Stimulated activated CD4-positive, alpha-beta T cell treated with anti-CD3 and anti-CD28 coated beads, Interleukin-12 subunit alpha, Interleukin-12 subunit beta, amount 100 ng/mL, for 4 hours (primary cell): Measurements from ENCODE around the gene RASSF8.
"Not testable (repeated sequence)": the region's sequence is repeated elsewhere in the genome, so short reads cannot be mapped to it uniquely, and the experiment has no call there.

Source experiments
- DNase-seq: peaks from one replicate; pipeline ENCODE4 v3.0.0-alpha.2; 2020

Gene RASSF8

GRCh38 chr12:26031827-26032226 is 73.3 kb downstream of the RASSF8 start:
- DNase-seq, result no peak

DNA sequence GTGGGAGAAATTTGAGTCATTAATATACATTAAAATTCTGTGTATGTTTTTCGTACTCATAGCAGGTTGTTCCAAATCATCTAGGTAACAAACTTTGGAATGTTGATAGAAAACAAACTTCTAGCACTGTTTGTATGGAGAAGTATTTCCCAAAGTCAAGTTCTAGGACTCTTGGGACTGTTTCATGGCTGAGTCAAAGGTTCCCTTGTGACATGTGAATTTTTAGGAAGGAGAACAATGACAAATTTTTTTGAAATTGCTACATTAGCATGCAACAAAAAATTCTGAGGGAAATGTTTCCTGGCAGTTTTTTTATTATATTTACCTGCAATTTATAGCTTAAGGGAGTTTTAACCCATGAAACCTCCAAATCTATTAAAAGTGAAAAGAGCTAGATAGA is 73.8 kb downstream of the RASSF8 start:
- no peak for DNase-seq

GRCh38 chr12:26032719-26033241 is 74.3 kb downstream of the RASSF8 start:
- DNase-seq, result no peak

DNA sequence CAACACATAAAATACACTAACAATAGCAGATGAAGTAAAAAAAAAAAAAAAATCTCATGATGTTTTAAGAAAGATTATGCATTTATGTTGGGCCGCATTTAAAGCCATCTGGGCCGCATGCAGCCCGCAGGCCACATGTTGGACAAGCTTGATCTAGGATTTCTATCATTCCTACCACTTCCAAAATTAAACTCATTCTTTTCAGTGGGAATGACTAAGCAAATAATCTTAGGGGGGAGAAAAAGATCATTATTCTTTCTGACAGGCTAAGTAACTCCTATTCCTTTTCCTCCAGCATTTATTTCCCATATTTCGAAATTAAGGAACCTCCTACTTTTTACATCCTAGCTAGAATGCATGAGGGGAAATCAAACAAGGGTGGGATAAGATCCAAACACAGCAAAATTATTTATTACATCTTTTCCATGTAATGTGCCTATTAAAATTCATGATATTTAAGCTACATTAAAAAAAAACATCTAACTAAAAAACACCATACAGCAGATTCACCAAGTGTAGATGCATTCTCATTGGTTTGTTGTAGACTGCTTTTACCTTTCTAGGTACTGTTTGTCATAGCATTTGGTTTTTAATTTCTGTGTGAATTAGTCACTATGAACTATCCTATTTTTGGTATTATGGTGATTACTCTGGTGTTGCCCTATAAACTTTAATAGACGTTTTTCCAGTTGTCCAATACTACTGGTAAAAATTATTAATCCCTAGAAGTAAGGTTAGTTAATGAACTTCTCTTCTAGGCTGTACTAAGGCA is 76.1 kb downstream of the RASSF8 start:
- DNase-seq, result no peak

GRCh38 chr12:26036877-26037276 is 78.4 kb downstream of the RASSF8 start:
- no peak for DNase-seq

DNA sequence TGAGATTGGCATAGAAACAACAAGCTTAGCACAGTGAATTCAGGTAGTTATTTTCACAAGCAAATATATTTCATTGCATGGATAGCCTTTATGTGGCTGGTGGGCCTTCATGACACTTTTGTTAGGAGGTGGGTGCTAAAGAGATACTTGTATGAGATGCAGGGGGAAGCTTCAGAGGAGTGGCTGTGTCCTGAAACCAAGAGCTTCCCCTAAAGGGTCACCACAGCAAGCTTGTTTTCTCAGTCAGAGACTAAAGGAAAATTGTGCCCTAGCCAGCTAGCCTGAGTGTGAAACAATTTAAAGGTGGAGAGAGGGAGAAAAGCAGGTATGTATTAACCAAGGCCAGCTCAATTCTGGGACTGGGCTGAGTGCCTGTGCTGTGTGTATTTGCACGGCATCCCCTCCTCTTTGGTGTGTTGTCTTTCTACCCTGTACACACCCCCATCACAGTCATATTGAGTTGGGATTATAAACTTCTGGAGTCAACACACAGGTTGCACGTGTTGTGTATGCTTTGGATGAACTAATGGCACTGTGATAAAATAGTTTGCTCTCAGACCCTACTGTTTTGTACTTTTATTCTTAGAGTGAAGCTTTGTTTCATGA is 79.2 kb downstream of the RASSF8 start:
- no peak for DNase-seq

GRCh38 chr12:26042645-26043044 is 84.2 kb downstream of the RASSF8 start:
- no peak for DNase-seq

GRCh38 chr12:26043135-26044006 is 84.9 kb downstream of the RASSF8 start:
- DNase-seq, result no peak

DNA sequence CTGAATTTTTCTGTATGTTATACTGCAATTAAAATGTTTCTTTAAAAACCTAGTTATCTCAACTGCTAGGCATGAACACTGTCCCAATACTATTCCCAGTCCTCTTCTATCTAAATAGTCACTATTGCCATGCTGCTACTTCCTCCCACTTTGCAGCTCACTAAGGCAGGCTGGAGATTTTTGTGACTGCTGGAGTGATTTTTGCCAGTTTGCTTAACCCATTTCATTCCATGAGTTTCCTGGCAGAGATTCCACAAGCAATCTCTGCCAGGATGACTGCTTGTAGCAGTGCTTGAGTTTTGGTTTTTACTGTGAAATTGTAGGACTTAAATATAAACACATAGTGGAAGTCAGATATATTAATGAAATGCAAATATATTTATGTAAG is 85.5 kb downstream of the RASSF8 start:
- no peak for DNase-seq

GRCh38 chr12:26044592-26044991 is 86.1 kb downstream of the RASSF8 start:
- DNase-seq, result no peak

- no peak for DNase-seq
Observed at GRCh38 chr12:26046203-26046602, 87.7 kb downstream of the RASSF8 start.

DNA sequence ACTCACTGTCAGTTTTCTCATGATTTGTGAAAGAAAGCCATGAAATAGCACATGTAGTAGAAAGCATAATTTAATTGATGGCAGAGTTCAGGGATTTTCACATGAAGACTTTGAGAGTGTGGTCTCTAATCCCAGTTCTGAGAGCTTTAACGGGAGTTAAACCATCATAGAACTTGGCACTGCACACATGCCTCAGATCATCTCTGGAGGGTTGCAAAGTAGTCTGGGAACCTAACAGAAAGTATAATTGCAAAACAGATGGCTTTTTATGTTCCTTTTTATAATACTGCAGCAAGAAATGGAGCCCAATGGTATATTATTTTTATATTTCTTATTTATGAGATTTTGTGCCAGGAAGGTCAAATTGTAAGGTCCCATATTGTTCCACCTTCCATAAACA is 88.4 kb downstream of the RASSF8 start:
- no peak for DNase-seq

DNA sequence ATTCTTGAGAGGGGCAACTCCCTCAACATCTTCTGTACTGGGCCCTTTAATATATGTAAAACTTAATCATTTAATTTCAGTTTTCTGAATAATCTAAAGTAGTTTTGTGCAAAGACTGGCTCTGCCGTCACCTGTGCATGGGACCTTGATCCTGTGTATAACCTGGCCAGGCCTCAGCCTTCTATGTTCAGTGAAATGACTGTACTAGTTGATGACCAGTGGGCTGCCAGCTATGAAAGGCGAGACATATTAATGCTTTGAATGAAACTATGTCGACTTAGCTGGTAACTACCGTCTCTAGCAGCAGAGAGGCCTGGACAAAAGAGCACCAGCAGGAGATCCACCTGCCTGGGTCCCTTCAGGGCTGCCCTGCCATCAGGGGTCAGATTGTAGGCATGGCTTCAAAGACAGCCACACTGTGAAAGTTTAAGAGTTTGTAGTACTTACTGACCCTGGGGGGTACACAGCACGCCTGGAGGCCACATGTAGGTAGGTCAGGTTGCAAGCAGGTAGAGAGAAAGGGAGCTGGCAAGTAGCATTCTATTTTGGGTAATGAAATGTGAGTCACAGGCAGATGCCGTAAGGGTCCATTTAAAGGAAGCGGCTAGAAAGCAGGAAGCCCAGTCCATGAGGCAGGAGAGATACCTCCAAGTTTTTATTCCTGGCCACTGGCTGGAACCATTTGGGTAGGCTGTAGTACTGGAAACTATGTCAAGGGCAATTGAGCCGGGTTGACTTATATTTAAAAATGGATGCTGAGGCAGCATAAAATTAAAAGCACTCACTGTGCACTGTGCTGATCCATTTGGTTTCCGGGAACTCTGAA is 89.1 kb downstream of the RASSF8 start:
- DNase-seq, result no peak

DNA sequence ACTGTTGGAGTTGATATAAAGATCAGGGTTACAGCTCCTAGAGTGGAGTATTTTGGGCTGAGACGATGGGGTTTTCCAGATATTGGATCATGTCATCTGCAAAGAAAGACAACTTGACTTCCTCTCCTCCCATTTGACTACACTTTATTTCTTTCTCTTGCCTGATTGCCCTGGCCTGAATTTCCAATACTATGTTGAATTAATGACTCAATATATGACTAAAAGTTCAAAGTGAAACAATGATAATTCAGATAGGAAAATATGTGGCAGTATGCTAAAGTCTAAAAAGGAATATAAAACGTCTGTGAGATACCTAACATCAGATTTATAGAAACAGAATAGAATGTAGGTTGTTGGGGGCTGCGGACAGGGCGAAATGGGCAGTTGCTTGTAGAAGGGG is 94.2 kb downstream of the RASSF8 start:
- DNase-seq, result no peak

DNA sequence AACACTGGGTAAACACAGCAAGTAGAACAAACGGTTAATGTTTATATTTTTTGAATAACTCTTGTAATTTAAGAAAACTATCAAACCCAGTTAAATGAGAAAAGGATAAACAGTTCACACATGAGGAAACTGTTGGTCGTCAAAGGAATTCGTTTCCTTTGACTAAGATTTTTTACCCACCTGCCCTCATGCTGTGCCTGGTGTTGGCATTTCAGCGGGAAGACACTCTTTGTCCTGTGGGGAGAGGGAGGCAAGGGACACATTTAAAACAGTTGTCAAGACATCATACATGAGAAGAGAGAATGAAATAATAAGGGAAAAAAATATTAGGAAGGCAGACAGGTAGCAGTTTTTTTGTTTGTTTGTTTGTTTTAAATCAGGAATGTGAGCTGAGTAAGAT is 95.9 kb downstream of the RASSF8 start:
- DNase-seq, result no peak

- no peak for DNase-seq
Observed at GRCh38 chr12:26055087-26055486, 96.6 kb downstream of the RASSF8 start.

DNA sequence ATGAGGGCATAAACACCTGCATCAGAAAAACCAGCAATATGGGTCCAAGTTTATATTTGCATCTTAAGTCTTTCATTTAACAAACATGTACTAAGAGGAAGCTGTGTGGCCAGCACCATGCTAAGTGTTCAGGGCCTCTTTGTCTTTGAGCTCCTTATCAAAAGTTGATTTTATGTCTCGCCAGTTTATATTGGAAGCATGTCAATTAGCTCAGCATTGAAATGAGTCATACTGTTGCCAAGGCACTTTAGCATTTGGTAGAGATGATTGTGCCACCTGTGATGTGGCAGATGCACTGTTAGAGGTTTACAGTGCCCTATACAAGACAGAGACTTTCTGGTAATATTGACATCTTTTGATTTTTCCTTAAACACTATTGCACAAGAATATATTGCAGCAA is 97.9 kb downstream of the RASSF8 start:
- DNase-seq, result no peak

DNA sequence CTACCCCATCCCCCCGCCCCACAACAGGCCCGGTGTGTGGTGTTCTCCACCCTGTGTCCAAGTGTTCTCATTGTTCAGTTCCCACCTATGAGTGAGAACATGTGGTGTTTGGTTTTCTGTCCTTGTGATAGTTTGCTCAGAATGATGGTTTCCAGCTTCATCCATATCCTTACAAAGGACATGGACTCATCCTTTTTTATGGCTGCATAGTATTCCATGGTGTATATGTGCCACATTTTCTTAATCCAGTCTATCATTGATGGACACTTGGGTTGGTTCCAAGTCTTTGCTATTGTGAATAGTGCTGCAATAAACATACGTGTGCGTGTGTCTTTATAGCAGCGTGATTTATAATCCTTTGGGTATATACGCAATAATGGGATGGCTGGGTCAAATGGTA is 98.8 kb downstream of the RASSF8 start:
- DNase-seq, result not testable (repeated sequence)

GRCh38 chr12:26058308-26058707 is 99.8 kb downstream of the RASSF8 start:
- DNase-seq, result no peak

GRCh38 chr12:26058818-26059217 is 100.3 kb downstream of the RASSF8 start:
- DNase-seq, result no peak

DNA sequence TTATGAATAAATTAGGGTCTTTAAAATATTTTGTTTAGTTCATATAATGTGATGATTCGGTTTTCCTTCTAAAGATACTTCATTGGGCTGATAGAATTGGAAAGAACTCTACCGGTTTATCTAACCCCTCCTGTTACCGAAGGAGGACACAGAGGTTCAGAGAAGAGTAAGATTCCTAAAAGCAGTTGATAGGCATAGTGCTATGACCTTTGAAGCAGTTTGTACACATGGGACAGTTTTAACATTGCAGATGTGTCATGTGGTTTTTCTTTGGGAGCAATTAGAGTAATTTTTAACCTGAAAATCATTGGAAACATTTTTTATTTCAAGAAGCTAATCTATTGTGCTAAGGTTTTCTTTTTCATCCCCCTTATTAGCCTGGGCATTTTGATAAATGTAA is 103.5 kb downstream of the RASSF8 start:
- no peak for DNase-seq

GRCh38 chr12:26062566-26062965 is 104.1 kb downstream of the RASSF8 start:
- DNase-seq, result no peak

GRCh38 chr12:26065451-26065850 is 107.0 kb downstream of the RASSF8 start:
- DNase-seq, result no peak
